Astrocyte (in vitro differentiated cells and primary cell): ENCODE results near the gene SLC12A4.

Experiments used
- EZH2 ChIP-seq: IDR thresholded peaks from 2 replicates; pipeline ENCODE4 v1.6.1; 2012; ENCODE audit warnings: mild to moderate bottlenecking, low read length, inconsistent platforms; ENCODE audit not compliant: insufficient read depth
- TF ChIP-seq, protein P1 (sequence below): IDR thresholded peaks from 2 replicates; pipeline ENCODE4 v1.5.1; 2011; ENCODE audit warnings: low read depth, mild to moderate bottlenecking, inconsistent platforms, low read length, moderate library complexity; ENCODE audit not compliant: insufficient read depth

DNA sequence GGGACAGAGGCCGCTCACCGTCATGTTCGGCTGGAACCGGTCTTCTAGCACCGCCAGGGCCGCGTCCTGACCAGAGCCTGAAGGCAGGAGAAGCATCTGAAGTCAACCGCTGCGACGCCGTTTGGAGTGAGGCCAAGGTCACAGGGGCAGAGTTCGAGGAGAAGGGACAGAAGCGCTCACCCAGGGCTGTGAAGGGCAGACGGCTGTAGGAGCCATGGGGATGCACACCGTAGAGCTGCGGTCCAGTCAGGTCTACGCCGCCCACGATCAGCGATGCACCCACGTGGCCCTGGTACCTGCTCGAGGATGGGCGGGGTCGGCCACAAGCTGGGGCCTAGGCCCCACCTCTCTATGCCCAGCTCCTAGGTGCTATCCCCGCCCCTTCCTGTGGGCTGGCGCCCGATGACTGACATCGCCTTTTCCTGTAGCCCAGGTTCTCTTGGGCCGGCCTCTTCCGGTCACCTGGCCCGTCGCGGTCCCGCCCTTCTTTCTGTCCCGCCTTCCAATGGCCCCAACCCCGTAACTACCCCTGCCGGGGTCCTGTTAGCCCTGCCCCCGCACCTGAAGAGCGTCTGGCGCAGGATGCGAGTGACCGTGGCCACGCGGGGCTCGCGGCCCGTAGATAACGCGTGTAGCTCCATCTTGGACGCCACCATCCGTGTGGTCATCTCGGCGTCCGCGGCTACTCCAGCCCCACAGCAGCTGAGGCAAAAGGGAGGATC lies 32.9 kb downstream of the SLC12A4 start:
- TF ChIP-seq, protein P1, sequence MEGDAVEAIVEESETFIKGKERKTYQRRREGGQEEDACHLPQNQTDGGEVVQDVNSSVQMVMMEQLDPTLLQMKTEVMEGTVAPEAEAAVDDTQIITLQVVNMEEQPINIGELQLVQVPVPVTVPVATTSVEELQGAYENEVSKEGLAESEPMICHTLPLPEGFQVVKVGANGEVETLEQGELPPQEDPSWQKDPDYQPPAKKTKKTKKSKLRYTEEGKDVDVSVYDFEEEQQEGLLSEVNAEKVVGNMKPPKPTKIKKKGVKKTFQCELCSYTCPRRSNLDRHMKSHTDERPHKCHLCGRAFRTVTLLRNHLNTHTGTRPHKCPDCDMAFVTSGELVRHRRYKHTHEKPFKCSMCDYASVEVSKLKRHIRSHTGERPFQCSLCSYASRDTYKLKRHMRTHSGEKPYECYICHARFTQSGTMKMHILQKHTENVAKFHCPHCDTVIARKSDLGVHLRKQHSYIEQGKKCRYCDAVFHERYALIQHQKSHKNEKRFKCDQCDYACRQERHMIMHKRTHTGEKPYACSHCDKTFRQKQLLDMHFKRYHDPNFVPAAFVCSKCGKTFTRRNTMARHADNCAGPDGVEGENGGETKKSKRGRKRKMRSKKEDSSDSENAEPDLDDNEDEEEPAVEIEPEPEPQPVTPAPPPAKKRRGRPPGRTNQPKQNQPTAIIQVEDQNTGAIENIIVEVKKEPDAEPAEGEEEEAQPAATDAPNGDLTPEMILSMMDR: no peak
- TF ChIP-seq EZH2: no peak
